ENCODE results near the gene TMEM8B.

TMEM8B gene

DNA sequence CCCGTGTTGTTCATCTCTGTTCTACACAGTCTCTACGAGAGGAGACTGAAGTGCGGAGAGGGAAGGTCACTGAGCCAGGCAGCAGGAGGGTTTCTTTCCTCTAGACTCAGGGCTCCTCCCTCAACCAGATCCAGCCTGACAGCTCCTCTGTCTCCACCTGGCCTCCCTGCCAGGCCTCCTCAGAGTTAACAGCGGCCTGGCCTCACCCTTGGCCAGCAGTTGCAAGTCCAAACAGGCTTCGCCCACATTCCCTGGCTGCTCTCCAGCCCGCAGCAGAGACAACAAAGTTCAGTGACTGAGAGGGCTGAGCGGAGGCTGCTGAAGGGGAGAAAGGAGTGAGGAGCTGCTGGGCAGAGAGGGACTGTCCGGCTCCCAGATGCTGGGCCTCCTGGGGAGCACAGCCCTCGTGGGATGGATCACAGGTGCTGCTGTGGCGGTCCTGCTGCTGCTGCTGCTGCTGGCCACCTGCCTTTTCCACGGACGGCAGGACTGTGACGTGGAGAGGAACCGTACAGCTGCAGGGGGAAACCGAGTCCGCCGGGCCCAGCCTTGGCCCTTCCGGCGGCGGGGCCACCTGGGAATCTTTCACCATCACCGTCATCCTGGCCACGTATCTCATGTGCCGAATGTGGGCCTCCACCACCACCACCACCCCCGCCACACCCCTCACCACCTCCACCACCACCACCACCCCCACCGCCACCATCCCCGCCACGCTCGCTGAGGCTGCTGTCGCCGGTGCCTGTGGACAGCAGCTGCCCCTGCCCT is 77.1 kb downstream of the TMEM8B start, which contains the start of gene HRCT1:
HRCT1 (plus strand) TSS at position 291 of the 768 bp plus-strand sequence; CDS start at position 377, 86 bp downstream.
- peak within 1 kb of the TSS; percentile 10 to 33 for H3K9ac ChIP-seq (ENCODE audit: low read depth in 1 of 2, low read length in 2 of 2)
- H3K27ac ChIP-seq (ENCODE audit: low read depth, low read length), result peak within 1 kb of the TSS; percentile 88
- H3K27me3 ChIP-seq (ENCODE audit: control insufficient read depth in 1 of 2, insufficient read depth in 2 of 2, low read length in 2 of 2), result no peaks in the 10 kb centered on the region
- H3K4me1 ChIP-seq (ENCODE audit: control insufficient read depth in 1 of 2, insufficient read depth in 2 of 2, low read length in 2 of 2), result peaks cover 64 to 65% of the 10 kb centered on the region in 2 donors
- no peaks in the 10 kb centered on the region for H3K9me3 ChIP-seq (ENCODE audit: control insufficient read depth in 1 of 2, low read length in 2 of 2)
- H3K36me3 ChIP-seq (ENCODE audit: control insufficient read depth in 1 of 2, insufficient read depth in 2 of 2, low read length in 2 of 2), result no peaks in the 10 kb centered on the region
- H3K4me3 ChIP-seq (ENCODE audit: low read depth in 1 of 2, low read length in 2 of 2), result peak within 1 kb of the TSS; percentile 43 to 55

DNA sequence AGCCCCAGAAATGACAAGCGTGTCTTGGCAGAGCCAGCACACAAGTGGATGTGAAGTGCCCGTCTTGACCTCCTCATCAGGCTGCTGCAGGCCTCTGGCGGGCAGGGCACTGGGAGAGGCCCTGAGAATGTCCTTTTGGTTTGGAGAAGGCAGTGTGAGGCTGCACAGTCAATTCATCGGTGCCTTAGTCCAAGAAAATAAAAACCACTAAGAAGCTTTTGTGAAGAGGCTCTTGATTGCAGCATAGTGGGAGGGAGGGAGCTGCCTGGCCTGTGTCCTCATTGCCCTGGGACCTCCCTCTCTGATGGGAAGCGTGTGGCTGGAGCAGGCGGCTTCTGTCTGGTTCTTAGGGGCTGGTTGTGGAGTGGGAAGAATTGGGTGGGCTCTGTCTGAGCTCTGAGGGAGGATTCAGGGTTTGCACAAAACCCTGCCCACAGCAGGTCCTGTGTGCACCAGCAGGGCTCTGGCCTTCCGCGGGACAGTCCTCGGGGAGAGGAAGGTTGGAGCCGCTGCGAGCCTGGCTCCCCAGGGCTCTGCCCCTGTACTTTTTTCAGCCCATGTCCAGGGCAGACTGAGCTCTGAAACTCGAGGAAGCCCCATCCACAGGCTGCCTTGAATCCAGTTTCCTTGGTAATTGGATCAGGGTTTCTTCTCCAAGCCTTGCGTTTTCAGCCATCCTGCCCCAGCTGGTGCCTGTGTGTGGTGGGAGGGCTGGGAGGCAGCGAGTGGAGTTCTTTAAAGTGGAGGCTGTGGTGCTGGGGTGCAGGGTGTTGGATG is 78.1 kb downstream of the TMEM8B start:
- peaks cover 70 to 71% of the 10 kb centered on the region in 2 donors for H3K4me1 ChIP-seq (ENCODE audit: control insufficient read depth in 1 of 2, insufficient read depth in 2 of 2, low read length in 2 of 2)
- no peaks in the 10 kb centered on the region for H3K36me3 ChIP-seq (ENCODE audit: control insufficient read depth in 1 of 2, insufficient read depth in 2 of 2, low read length in 2 of 2)
- H3K4me3 ChIP-seq (ENCODE audit: low read depth in 1 of 2, low read length in 2 of 2), result peak overlapping the region; percentile 42 to 46
- peak overlapping the region; percentile 33 to 39 for H3K9ac ChIP-seq (ENCODE audit: low read depth in 1 of 2, low read length in 2 of 2)
- H3K27ac ChIP-seq (ENCODE audit: low read depth, low read length), result peak overlapping the region; percentile 88
- H3K27me3 ChIP-seq (ENCODE audit: control insufficient read depth in 1 of 2, insufficient read depth in 2 of 2, low read length in 2 of 2), result no peaks in the 10 kb centered on the region
- H3K9me3 ChIP-seq (ENCODE audit: control insufficient read depth in 1 of 2, low read length in 2 of 2), result no peaks in the 10 kb centered on the region

DNA sequence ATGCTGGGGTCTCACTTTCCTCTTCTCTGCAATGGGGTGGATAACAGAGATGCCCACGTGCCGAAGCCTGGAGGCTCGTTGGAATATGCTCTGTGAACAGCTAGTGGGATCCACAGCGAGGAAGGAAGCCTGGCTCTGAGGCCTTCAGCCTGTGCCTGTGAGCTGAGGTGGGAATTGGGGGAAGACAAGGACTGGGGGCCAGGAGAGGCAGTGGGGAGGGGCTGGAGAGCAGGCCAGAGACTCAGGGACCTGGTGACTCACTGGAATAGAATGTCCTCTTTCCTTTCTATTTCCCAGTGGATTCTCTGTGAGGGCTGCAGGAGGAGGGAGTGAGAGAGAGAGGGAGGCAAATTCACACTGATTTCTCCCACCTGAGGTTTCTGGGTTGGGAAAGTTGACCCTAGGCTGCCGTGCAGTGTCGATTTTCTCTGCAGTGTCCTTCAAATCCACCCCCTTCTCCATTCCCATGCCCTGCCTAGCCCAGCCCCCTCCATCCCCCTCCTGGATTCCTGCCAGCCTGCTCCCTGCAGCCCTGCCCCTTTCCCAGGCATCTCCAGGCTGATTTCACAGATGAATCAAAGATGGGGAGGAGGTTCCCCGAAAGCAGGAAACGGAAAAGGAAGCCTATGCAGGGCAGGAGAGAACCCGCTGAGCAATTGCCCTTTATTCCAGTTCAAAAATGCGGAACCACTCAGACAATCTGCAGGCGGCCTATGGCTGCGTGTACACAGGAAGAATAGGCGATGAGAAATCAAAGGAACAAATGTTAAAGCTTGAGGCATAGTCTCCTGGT is 78.9 kb downstream of the TMEM8B start:
- peaks cover 70 to 71% of the 10 kb centered on the region in 2 donors for H3K4me1 ChIP-seq (ENCODE audit: control insufficient read depth in 1 of 2, insufficient read depth in 2 of 2, low read length in 2 of 2)
- H3K9me3 ChIP-seq (ENCODE audit: control insufficient read depth in 1 of 2, low read length in 2 of 2), result no peaks in the 10 kb centered on the region
- no peaks in the 10 kb centered on the region for H3K27me3 ChIP-seq (ENCODE audit: control insufficient read depth in 1 of 2, insufficient read depth in 2 of 2, low read length in 2 of 2)
- no peaks in the 10 kb centered on the region for H3K36me3 ChIP-seq (ENCODE audit: control insufficient read depth in 1 of 2, insufficient read depth in 2 of 2, low read length in 2 of 2)
- H3K9ac ChIP-seq (ENCODE audit: low read depth in 1 of 2, low read length in 2 of 2), result peak overlapping the region; percentile 15 to 39
- H3K4me3 ChIP-seq (ENCODE audit: low read depth in 1 of 2, low read length in 2 of 2), result peak overlapping the region; percentile 20 to 46
- peak overlapping the region; percentile 88 for H3K27ac ChIP-seq (ENCODE audit: low read depth, low read length)

DNA sequence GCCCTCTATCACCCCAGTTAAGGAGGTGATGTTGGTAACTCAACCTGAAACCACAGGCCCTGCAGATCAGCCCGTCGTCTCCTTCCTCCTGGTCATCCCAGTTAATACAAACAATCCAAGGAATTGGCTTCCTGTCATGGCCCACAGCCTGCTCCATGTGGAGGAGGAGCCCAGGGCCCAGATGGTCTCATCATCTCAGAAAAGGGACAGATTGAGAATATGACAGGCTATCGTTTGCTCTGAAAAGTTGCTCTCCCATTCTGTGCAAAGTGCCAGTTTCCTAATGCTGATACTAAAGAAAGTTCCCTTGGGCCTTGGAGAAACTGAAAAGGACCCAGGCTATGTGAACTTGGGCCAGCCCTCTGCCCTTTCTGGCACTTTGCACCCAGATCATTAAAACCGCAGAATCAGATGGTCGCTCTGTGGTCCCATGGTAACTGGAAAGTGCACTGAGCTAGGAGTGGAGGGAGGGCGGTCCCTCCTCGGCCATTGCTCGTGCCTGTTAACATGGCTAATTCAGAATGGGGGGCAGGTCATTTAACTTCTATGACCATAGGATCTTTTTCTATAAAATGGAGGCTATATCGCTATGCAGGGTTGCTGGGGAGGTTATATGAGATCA is 79.6 kb downstream of the TMEM8B start:
- Histone ChIP-seq H3K27ac (ENCODE audit: low read depth, low read length) (peak overlapping the region; percentile 88), H3K27me3 (ENCODE audit: control insufficient read depth in 1 of 2, insufficient read depth in 2 of 2, low read length in 2 of 2) (no peaks in the 10 kb centered on the region), H3K36me3 (ENCODE audit: control insufficient read depth in 1 of 2, insufficient read depth in 2 of 2, low read length in 2 of 2) (no peaks in the 10 kb centered on the region), H3K4me3 (ENCODE audit: low read depth in 1 of 2, low read length in 2 of 2) (peak overlapping the region in 1 of 2 donors; percentile 0), H3K9ac (ENCODE audit: low read depth in 1 of 2, low read length in 2 of 2) (peak overlapping the region; percentile 15 to 30), H3K4me1 (ENCODE audit: control insufficient read depth in 1 of 2, insufficient read depth in 2 of 2, low read length in 2 of 2) (peaks cover 70 to 71% of the 10 kb centered on the region in 2 donors), H3K9me3 (ENCODE audit: control insufficient read depth in 1 of 2, low read length in 2 of 2) (no peaks in the 10 kb centered on the region)

DNA sequence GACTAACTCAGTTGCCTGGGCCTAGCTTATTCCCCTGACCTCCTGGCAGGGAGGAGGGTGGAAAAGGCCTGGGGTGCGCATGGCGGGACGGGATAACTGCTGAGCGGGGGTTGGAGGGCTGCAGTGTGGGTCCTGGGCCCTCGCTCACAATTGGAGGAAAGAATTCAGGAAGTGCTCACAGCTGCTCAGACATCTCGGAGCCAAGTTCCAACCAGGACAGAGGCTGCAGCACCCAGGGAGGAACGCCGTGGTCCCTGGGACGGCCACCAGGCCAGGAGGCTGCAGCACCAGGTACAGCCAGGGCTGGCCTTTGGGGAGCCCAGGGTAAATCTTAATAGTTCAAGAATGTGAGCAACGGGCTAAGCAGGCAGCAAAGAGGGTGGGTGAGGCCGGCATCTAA is 80.2 kb downstream of the TMEM8B start, which contains the start of gene SPAAR:
SPAAR (plus strand) TSS at position 217 of the 400 bp plus-strand sequence. CDS start 974 bp downstream, outside the sequence.
- H3K4me1 ChIP-seq (ENCODE audit: control insufficient read depth in 1 of 2, insufficient read depth in 2 of 2, low read length in 2 of 2), result peaks cover 71% of the 10 kb centered on the region in 2 donors
- H3K27me3 ChIP-seq (ENCODE audit: control insufficient read depth in 1 of 2, insufficient read depth in 2 of 2, low read length in 2 of 2), result no peaks in the 10 kb centered on the region
- H3K4me3 ChIP-seq (ENCODE audit: low read depth in 1 of 2, low read length in 2 of 2), result peak within 1 kb of the TSS in 1 of 2 donors; percentile 0
- H3K27ac ChIP-seq (ENCODE audit: low read depth, low read length), result peak within 1 kb of the TSS; percentile 88
- no peaks in the 10 kb centered on the region for H3K9me3 ChIP-seq (ENCODE audit: control insufficient read depth in 1 of 2, low read length in 2 of 2)
- peak within 1 kb of the TSS; percentile 30 to 33 for H3K9ac ChIP-seq (ENCODE audit: low read depth in 1 of 2, low read length in 2 of 2)
- H3K36me3 ChIP-seq (ENCODE audit: control insufficient read depth in 1 of 2, insufficient read depth in 2 of 2, low read length in 2 of 2), result no peaks in the 10 kb centered on the region

DNA sequence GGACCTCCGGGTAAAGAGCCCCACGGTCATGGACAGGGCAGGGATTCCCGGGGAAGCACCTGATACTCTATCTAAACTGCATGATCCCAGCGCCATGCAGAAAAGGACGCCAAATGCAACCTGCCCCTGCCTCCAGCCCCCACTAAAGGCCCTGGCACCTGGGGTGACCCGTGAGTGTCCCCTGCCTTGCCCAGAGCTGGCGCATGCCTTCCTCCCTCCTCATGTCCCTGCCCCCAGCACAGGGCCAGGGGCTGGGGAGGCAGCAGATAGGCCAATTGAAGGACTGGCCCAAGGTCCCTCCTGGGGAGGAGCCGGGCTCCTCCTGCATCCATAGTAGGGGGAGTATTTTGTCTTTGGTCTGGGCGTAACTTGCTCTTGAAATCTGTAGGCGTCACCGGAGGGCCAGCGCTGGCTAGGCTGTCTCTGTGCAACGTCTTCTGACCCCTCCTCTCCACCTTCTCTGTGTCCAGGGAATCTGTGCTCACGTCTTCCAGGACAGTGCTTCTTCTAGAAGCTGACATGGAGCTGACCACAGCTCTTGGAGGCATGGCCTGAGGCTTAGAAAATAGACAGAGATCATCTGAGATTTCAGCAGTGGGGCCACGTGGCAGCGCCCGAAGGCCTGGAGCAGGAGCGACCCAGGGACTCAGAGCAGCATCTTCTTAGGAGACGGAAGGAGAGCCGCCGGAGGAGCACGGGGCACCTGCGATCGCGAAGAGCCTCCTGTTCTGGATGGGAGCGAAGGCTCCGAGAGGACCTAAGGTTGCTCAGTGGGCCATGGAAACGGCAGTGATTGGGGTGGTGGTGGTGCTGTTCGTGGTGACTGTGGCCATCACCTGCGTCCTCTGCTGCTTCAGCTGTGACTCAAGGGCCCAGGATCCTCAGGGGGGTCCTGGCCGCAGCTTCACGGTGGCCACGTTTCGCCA is 80.9 kb downstream of the TMEM8B start:
- Histone ChIP-seq H3K4me3 (ENCODE audit: low read depth in 1 of 2, low read length in 2 of 2) (peak overlapping the region in 1 of 2 donors; percentile 29), H3K4me1 (ENCODE audit: control insufficient read depth in 1 of 2, insufficient read depth in 2 of 2, low read length in 2 of 2) (peaks cover 69 to 73% of the 10 kb centered on the region in 2 donors), H3K27me3 (ENCODE audit: control insufficient read depth in 1 of 2, insufficient read depth in 2 of 2, low read length in 2 of 2) (no peaks in the 10 kb centered on the region), H3K36me3 (ENCODE audit: control insufficient read depth in 1 of 2, insufficient read depth in 2 of 2, low read length in 2 of 2) (no peaks in the 10 kb centered on the region), H3K27ac (ENCODE audit: low read depth, low read length) (peak overlapping the region; percentile 54), H3K9me3 (ENCODE audit: control insufficient read depth in 1 of 2, low read length in 2 of 2) (no peaks in the 10 kb centered on the region), H3K9ac (ENCODE audit: low read depth in 1 of 2, low read length in 2 of 2) (peak overlapping the region; percentile 30 to 33)

DNA sequence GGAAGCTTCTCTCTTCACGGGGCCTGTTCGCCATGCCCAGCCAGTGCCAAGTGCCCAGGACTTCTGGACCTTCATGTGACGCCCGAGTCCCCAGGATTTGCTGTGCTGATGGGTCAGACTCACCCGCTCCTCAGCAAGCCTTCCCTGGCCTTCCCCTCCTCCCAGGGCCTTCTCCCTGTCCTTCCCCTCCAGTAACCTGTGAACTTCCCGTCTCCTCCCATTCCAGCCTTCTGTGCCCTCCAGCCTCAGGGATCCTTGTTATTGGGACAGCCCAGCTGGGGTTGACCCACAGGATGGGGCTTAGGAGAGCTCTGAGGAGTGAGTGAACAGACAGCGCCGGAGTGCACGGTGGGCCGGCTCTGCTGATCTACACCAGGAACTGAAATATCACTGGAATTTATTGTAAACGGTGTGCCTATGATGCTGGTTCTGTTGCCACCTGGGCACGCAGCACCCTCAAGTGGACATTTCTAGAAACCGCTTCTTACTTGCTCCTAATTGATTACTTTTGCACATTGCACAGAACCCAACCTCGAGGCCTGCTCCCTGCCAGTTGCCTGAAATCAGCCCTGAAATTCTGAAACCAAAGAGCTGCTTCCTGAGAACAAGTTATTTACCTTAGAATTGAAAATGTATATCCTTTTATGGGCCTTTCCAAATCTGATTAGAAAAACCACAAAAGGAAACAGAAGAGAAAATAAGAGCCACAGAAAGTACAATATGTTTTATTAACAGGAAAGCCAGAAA is 81.8 kb downstream of the TMEM8B start:
- Histone ChIP-seq H3K4me3 (ENCODE audit: low read depth in 1 of 2, low read length in 2 of 2) (peak overlapping the region in 1 of 2 donors; percentile 29), H3K27me3 (ENCODE audit: control insufficient read depth in 1 of 2, insufficient read depth in 2 of 2, low read length in 2 of 2) (no peaks in the 10 kb centered on the region), H3K27ac (ENCODE audit: low read depth, low read length) (peak overlapping the region; percentile 39), H3K4me1 (ENCODE audit: control insufficient read depth in 1 of 2, insufficient read depth in 2 of 2, low read length in 2 of 2) (peaks cover 67 to 73% of the 10 kb centered on the region in 2 donors), H3K9me3 (ENCODE audit: control insufficient read depth in 1 of 2, low read length in 2 of 2) (no peaks in the 10 kb centered on the region), H3K36me3 (ENCODE audit: control insufficient read depth in 1 of 2, insufficient read depth in 2 of 2, low read length in 2 of 2) (no peaks in the 10 kb centered on the region), H3K9ac (ENCODE audit: low read depth in 1 of 2, low read length in 2 of 2) (peak overlapping the region; percentile 21 to 33)

DNA sequence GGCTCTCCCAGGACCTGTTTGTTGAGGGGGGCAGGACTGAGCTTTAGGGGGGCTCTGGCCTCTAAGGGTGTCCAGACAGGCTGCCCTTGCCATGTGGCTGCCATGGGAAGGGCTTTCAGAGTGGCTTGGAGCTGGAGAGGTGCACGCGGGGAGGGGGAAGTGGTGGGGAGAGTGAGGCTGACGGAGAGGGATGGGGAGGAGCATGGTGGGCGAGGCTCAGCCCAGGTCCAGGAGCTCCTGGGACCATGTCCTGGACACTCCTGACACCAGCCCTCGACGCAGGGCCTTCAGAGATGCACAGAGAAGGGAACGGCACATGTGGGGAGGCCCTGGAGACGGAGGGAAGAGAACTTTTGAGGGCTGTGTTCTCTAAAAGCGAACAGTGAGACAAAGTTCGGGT is 82.7 kb downstream of the TMEM8B start:
- Histone ChIP-seq H3K27ac (ENCODE audit: low read depth, low read length) (no peak overlapping the region), H3K4me1 (ENCODE audit: control insufficient read depth in 1 of 2, insufficient read depth in 2 of 2, low read length in 2 of 2) (peaks cover 67 to 73% of the 10 kb centered on the region in 2 donors), H3K9ac (ENCODE audit: low read depth in 1 of 2, low read length in 2 of 2) (no peak overlapping the region), H3K4me3 (ENCODE audit: low read depth in 1 of 2, low read length in 2 of 2) (no peak overlapping the region), H3K36me3 (ENCODE audit: control insufficient read depth in 1 of 2, insufficient read depth in 2 of 2, low read length in 2 of 2) (no peaks in the 10 kb centered on the region), H3K27me3 (ENCODE audit: control insufficient read depth in 1 of 2, insufficient read depth in 2 of 2, low read length in 2 of 2) (no peaks in the 10 kb centered on the region), H3K9me3 (ENCODE audit: control insufficient read depth in 1 of 2, low read length in 2 of 2) (no peaks in the 10 kb centered on the region)

Measured in duodenal mucosa (tissue), 2 donors.